ENCODE results near the gene APOBEC3G.

The APOBEC3G gene

DNA sequence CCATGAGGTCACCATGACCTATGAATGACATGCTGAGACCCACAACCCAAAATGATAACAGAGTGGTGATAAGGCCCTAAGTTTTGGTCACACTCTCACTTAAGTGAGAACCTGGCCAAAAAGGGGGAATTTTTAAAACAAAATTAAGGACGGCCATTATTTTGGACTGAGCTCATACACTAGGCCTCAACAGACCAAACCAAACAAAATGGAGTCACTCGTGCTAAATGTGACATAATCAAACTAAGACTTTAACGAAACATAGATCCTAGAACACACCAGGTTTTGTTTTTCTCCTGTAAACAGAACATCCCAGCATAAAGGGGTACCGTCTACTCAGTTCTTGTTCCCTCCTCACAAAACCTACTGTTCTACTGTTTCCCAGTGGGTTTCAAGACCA, 31.4 kb downstream of the APOBEC3G start:
- no peak for DNase-seq (ENCODE audit: insufficient read length)
- TF ChIP-seq TAF1 (IDR thresholded peaks at IDR 0.05; ENCODE audit: borderline replicate concordance, low read depth, low read length) (no peak), POLR2AphosphoS5 (IDR thresholded peaks at IDR 0.05; ENCODE audit: low read depth, low read length) (no peak), POLR2A (IDR thresholded peaks at IDR 0.05; ENCODE audit: low read depth, low read length) (no peak)
- no peak for FAIRE-seq

DNA sequence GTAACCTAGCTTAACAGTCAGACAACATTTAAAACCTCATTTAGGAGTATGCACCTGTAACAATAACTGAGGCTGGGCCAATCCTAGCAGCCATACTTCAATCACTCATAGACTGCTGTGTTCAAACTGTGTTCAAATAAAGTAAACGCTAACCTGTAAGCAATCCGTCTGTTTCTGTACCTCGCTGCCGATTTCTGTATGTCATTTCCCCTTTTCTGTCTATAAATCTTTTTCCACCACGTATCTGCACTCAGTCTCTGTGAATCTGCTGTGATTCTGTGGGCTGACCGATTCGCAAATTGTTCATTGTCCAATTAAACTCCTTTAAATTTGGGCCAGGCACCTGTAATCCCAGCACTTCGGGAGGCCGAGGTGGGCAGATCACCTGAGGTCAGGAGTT, 32.3 kb downstream of the APOBEC3G start:
- DNase-seq (ENCODE audit: insufficient read length), result no peak
- TF ChIP-seq TAF1 (IDR thresholded peaks at IDR 0.05; ENCODE audit: borderline replicate concordance, low read depth, low read length), result no peak
- no peak for TF ChIP-seq POLR2AphosphoS5 (IDR thresholded peaks at IDR 0.05; ENCODE audit: low read depth, low read length)
- no peak for TF ChIP-seq POLR2A (IDR thresholded peaks at IDR 0.05; ENCODE audit: low read depth, low read length)
- no peak for FAIRE-seq

DNA sequence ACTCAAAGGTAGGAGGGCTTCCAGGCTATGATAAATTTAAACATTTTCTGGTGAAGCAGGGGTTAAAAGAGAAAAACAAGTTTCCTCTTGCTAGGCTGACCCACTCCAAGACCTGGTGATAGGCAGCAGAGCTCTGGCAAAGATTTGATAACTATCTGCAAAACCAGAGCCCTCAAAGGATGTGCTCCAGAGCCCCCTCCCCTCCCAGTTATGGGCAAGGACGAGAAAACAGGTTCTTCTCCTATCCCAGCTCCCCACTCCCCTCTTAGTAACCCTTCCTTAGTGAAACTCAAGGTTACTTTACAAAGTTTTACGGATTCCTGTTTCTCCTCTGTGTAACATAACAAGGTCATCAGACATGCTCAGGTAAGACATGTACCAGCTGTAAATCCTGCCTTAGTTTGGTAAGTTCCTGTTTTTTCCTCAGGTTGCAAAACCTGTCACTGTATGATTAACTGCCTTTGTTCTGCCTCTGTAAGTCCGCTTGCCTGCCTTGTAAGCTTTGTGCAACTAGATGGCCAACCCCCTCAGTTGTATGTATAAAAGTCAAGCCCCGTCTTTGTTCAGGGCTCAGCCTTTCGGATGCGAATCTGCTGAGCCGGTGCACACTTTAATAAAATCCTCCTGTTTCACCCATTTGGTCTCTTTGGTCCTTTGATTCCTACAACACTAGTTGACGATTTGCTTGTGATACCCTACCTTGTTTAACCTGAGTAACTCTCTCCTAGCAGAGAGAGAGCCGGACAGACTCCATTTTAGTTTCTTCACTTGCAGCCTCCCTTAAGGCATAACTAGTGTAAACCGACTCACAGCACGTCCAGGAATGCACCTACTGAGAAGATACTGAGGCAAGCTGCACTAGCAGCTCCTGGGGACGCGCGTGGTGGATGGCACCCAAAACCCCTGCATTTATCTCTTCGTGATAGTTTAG, 33.8 kb downstream of the APOBEC3G start:
- no peak for TF ChIP-seq POLR2A (IDR thresholded peaks at IDR 0.05; ENCODE audit: low read depth, low read length)
- no peak for TF ChIP-seq POLR2AphosphoS5 (IDR thresholded peaks at IDR 0.05; ENCODE audit: low read depth, low read length)
- no peak for TF ChIP-seq TAF1 (IDR thresholded peaks at IDR 0.05; ENCODE audit: borderline replicate concordance, low read depth, low read length)
- FAIRE-seq (peak; percentile 76), DNase-seq (ENCODE audit: insufficient read length) (no peak)

DNA sequence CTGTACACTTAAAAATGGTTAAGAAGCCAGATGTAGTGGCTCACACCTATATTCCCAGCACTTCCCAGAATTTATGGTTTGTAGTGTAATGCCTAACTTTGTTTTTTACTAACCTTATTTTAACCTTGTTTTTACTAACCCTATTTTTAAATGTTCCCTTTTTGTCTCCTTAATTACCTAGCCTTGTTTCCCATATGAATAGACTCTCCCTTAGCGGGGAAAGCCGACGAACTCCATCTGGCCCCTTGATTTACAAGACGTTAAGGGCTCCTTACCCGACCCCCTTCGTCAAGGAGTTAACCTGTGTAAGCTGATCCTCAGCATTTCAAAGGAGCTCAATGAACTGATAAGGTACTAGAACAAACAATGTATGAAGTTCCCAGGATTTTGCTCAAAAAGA, 37.0 kb downstream of the APOBEC3G start:
- FAIRE-seq, result no peak
- DNase-seq (ENCODE audit: insufficient read length), result no peak
- TF ChIP-seq POLR2A (IDR thresholded peaks at IDR 0.05; ENCODE audit: low read depth, low read length) (no peak), TAF1 (IDR thresholded peaks at IDR 0.05; ENCODE audit: borderline replicate concordance, low read depth, low read length) (no peak), POLR2AphosphoS5 (IDR thresholded peaks at IDR 0.05; ENCODE audit: low read depth, low read length) (no peak)

DNA sequence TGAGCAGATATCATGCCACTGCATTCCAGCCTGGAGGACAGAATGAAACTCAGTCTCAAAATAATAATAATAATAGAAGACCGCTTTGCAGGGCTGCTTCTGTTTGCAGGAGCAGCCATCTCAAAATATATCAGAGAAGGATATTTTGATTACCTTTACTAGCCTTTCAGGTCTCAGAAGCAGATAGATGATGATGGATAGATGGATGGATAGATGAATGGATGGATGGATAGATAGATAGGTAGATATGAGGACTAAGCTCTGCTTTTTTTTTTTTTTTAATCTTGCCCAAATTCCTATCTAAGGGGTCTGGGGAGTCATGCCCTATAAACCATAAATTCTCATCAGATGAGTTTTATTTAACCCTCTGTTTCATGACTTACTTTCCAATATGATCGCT, 38.5 kb downstream of the APOBEC3G start:
- TF ChIP-seq POLR2AphosphoS5 (IDR thresholded peaks at IDR 0.05; ENCODE audit: low read depth, low read length) (no peak), TAF1 (IDR thresholded peaks at IDR 0.05; ENCODE audit: borderline replicate concordance, low read depth, low read length) (no peak)
- FAIRE-seq (no peak), DNase-seq (ENCODE audit: insufficient read length) (no peak)

DNA sequence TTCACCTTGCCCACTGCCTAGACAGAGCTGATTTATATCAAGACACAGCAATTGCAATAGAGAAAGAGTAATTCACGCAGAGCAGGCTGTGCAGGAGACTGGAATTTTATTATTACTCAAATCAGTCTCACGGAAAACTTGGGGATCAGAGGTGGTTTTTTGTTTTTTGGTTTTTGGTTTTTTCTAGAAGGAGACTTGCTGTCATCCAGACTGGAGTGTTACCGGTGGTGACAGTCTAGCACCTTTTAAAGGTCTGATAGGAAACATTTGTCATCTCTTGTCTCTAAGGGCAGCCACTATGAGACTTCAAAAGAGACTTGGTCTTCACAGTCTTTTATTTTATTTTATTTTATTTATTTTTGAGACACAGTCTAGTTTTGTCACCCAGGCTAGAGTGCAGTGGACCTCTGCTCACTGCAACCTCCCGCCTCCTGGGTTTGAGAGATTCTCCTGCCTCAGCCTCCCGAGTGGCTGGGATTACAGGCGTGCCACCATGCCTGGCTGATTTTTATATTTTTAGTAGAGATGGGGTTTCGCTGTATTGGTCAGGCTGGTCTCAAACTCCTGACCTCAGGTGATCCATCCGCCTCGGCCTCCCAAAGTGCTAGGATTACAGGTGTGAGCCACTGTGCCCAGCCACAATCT, 39.0 kb downstream of the APOBEC3G start:
- no peak for TF ChIP-seq POLR2A (IDR thresholded peaks at IDR 0.05; ENCODE audit: low read depth, low read length)
- TF ChIP-seq POLR2AphosphoS5 (IDR thresholded peaks at IDR 0.05; ENCODE audit: low read depth, low read length), result no peak
- TF ChIP-seq TAF1 (IDR thresholded peaks at IDR 0.05; ENCODE audit: borderline replicate concordance, low read depth, low read length), result no peak
- FAIRE-seq (no peak), DNase-seq (ENCODE audit: insufficient read length) (no peak)

DNA sequence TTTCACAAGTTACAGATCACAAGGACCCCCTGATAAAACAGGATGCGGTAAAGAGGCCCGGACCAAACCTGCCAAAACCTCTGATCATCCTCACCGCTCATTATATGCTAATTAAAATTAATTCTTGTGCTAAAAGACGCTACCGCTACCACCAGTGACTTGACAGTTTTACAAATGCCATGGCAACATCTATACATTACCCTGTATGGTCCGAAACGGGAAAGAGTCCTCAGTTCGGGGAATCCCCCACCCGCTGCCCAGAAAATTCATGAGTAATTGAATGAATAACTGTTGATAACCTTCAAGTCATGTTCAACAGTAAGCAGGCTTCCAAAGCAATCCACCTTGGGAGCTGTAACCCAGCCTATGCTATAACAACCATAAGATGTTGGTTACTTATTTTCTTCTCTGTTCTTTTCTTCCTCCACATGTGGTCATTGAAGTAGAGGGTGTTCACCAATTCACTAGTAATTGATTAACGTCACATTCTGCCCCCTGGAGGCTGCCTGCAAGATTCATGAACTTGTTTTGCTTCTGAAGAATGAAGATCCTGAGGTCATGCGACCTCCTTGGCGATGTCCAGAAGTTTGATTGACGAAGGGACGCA, 40.6 kb downstream of the APOBEC3G start:
- DNase-seq (ENCODE audit: insufficient read length) (peak; percentile 38), FAIRE-seq (peak; percentile 95)
- no peak for TF ChIP-seq TAF1 (IDR thresholded peaks at IDR 0.05; ENCODE audit: borderline replicate concordance, low read depth, low read length)
- TF ChIP-seq POLR2AphosphoS5 (IDR thresholded peaks at IDR 0.05; ENCODE audit: low read depth, low read length), result no peak
- no peak for TF ChIP-seq POLR2A (IDR thresholded peaks at IDR 0.05; ENCODE audit: low read depth, low read length)

DNA sequence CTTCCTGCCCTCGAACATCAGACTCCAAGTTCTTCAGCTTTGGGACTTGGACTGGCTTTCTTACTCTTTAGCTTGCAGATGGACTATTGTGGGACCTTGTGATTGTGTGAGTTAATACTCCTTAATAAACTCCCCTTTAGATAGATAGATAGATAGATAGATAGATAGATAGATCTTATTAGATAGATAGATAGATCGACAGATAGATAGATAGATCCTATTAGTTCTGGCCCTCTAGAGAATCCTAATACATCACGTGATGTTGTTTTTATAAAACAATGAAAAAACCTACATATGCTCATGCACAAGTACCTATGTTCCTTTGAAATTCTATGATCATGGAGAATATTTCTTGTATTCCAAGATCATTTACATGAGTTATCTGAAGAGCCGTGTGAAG, 43.9 kb downstream of the APOBEC3G start:
- TF ChIP-seq POLR2A (IDR thresholded peaks at IDR 0.05; ENCODE audit: low read depth, low read length), result no peak
- no peak for TF ChIP-seq TAF1 (IDR thresholded peaks at IDR 0.05; ENCODE audit: borderline replicate concordance, low read depth, low read length)
- no peak for TF ChIP-seq POLR2AphosphoS5 (IDR thresholded peaks at IDR 0.05; ENCODE audit: low read depth, low read length)
- no peak for DNase-seq (ENCODE audit: insufficient read length)
- no peak for FAIRE-seq

DNA sequence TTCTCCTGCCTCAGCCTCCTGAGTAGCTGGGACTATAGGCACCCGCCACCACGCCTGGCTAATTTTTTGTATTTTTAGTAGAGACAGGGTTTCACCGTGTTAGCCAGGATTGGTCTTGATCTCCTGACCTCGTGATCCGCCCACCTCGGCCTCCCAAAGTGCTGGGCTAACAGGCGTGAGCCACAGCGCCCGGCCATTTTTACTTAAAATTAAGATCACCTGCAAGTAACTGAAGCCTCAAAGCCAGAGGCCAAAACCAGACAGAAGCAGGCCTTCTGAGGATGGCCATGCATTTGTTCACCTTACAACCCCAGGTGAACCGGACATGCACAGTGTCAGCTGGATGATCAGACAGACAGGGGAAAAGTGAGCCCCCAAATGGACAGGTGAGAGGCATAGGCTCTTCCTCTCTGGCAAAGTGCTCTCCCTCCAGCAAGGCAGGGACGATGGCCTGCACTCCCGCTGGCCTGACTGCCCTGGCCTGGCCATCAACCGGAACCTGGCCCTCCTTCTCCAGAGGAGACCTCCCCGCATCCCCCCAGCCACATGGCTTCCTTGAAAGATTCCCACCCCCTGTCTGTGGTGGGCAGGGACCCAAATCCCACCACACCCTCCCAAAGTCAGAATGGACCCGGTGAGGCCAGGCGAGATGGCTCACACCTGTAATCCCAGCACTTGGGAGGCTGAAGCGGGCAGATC, 45.8 kb downstream of the APOBEC3G start:
- no peak for FAIRE-seq
- DNase-seq (ENCODE audit: insufficient read length), result no peak
- TF ChIP-seq POLR2AphosphoS5 (IDR thresholded peaks at IDR 0.05; ENCODE audit: low read depth, low read length), result no peak
- no peak for TF ChIP-seq TAF1 (IDR thresholded peaks at IDR 0.05; ENCODE audit: borderline replicate concordance, low read depth, low read length)
- no peak for TF ChIP-seq POLR2A (IDR thresholded peaks at IDR 0.05; ENCODE audit: low read depth, low read length)

DNA sequence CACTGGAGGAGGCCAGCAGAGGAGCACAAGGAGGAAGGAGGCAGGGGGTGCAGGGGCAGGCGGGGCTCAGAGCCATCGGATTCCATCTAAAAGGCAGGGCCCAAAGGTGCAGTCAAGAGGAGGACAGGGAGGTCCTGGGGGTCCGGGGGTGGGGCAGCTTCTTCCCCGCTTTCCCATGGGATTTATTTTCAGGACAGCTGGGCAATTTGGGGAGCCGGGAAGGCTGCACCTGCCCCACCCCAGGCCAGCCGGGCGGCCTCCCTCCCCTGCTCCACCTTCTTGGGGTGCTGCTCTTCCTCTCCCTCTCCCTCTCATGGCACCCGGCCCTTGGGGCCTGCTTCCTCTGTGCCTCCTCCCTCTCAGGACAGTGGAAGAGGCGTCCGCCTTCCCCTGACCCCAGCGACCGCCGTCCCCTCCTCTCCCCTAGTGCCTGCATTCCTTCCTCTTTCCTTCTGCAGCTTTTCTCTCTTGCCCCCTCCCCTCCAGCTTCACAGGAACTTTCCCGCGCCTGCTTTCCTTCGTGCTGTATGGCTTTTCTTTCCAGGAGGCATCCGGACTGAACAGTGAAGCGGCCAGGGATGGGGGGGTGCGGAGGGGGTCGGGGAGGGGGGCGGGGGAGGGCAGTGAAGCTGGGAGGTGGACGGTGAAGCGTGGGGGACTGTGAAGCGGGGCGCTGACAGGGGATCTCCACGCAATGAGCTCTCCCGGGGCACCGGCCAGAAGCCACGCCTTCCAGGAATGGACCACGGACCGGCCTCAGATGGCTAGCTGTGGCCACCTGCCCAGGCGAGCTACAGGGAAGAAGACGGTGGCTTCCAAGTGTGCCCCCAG, 46.9 kb downstream of the APOBEC3G start:
- peak; percentile 13 for DNase-seq (ENCODE audit: insufficient read length)
- TF ChIP-seq POLR2AphosphoS5 (IDR thresholded peaks at IDR 0.05; ENCODE audit: low read depth, low read length), result no peak
- FAIRE-seq, result no peak
